GM23248 (cell line): ENCODE results near the gene LRG1. TPM values are rescaled to one million over a fixed set of nuclear protein-coding genes. Genes with fewer than 3 reads are reported as not detected.

Experiments used
- DNase-seq: peaks from one replicate; pipeline ENCODE4 v3.0.0-alpha.2; 2015
- H2AFZ ChIP-seq: fragments of 200-600 bp; sonication (generic); 2 replicates; pipeline ENCODE4 v1.6.1; 2016; ENCODE audit warnings: antibody characterized with exemption
- H3F3A ChIP-seq: fragments of 200-600 bp; sonication (generic); 2 replicates; pipeline ENCODE4 v1.6.1; 2016; ENCODE audit warnings: mild to moderate bottlenecking, antibody characterized with exemption, mixed run types; ENCODE audit not compliant: insufficient read depth
- H3K27ac ChIP-seq: fragments of 200-600 bp; sonication (generic); 2 replicates; pipeline ENCODE4 v1.5.1; 2016; ENCODE audit warnings: mild to moderate bottlenecking
- H3K27me3 ChIP-seq: fragments of 200-600 bp; sonication (generic); replicated peaks from 2 replicates; pipeline ENCODE4 v1.6.1; 2016; ENCODE audit warnings: mild to moderate bottlenecking; ENCODE audit not compliant: insufficient read depth
- H3K36me3 ChIP-seq: fragments of 200-600 bp; sonication (generic); 2 replicates; pipeline ENCODE4 v1.6.1; 2016; ENCODE audit warnings: low read depth, mild to moderate bottlenecking
- H3K4me1 ChIP-seq: fragments of 200-600 bp; sonication (generic); 2 replicates; pipeline ENCODE4 v1.6.1; 2016; ENCODE audit warnings: mild to moderate bottlenecking; ENCODE audit not compliant: insufficient read depth
- H3K4me2 ChIP-seq: fragments of 200-600 bp; sonication (generic); one replicate; pipeline ENCODE4 v1.6.1; 2016; ENCODE audit warnings: mild to moderate bottlenecking; ENCODE audit not compliant: unreplicated experiment
- H3K4me3 ChIP-seq: fragments of 200-600 bp; sonication (generic); 2 replicates; pipeline ENCODE4 v1.5.1; 2016; ENCODE audit warnings: mild to moderate bottlenecking
- H3K79me2 ChIP-seq: fragments of 200-600 bp; sonication (generic); 2 replicates; pipeline ENCODE4 v1.6.1; 2016; ENCODE audit warnings: mild to moderate bottlenecking; ENCODE audit not compliant: insufficient read depth
- H3K9ac ChIP-seq: fragments of 200-600 bp; sonication (generic); 2 replicates; pipeline ENCODE4 v1.6.1; 2016; ENCODE audit warnings: mild to moderate bottlenecking
- H3K9me2 ChIP-seq: fragments of 200-600 bp; sonication (generic); 2 replicates; pipeline ENCODE4 v1.6.1; 2016; ENCODE audit warnings: mixed run types, mild to moderate bottlenecking, moderate library complexity; ENCODE audit not compliant: insufficient read depth
- H3K9me3 ChIP-seq: fragments of 200-600 bp; sonication (generic); one replicate; pipeline ENCODE4 v1.6.1; 2017; ENCODE audit warnings: low read depth
- H4K20me1 ChIP-seq: fragments of 200-600 bp; sonication (generic); 2 replicates; pipeline ENCODE4 v1.6.0; 2016; ENCODE audit not compliant: insufficient read depth
- EZH2 ChIP-seq: fragments of 200-600 bp; sonication (generic); IDR thresholded peaks from 2 replicates; pipeline ENCODE4 v1.6.1; 2018; ENCODE audit warnings: antibody characterized with exemption, mild to moderate bottlenecking; ENCODE audit not compliant: insufficient read depth, poor library complexity, severe bottlenecking
- EZH2phosphoT487 ChIP-seq: fragments of 200-600 bp; sonication (generic); IDR thresholded peaks from 2 replicates; pipeline ENCODE4 v1.6.1; 2018; ENCODE audit warnings: antibody characterized with exemption, moderate library complexity, mild to moderate bottlenecking, low read depth; ENCODE audit not compliant: insufficient read depth
- WGBS, 2 experiments: methylation state at CpG; one replicate each; pipeline ENCODE4 v1.1.6; 2015 to 2017; ENCODE audit warnings: low lambda C conversion rate in 2 of 2, low coverage in 1 of 2; ENCODE audit errors: missing lambda C conversion rate in 2 of 2; 5-methylcytosine and 5-hydroxymethylcytosine counted together
- in situ Hi-C: fragments of 300-500 bp; cut with MboI; formaldehyde crosslinking; loops from 2 replicates; pipeline ENCODE4 v1.15.0; 2020
- polyA plus RNA-seq: library from polyadenylated mRNA; unstranded; fragments of >200 nt; fragmentation: Nextera tagmentation; extraction: Ambion mirVana; gene quantifications from 2 replicates; pipeline ENCODE4 v1.2.1, GENCODE V29; 2016
- total RNA-seq: library from RNA; depleted of rRNA; stranded (reverse); fragments of >200 nt; shearing (Covaris generic); gene quantifications from 2 replicates; pipeline ENCODE4 v1.2.3, GENCODE V29; 2014

LRG1 gene
- total and polyA plus RNA-seq, 2 experiments from 2014 or later, result not detected

DNA sequence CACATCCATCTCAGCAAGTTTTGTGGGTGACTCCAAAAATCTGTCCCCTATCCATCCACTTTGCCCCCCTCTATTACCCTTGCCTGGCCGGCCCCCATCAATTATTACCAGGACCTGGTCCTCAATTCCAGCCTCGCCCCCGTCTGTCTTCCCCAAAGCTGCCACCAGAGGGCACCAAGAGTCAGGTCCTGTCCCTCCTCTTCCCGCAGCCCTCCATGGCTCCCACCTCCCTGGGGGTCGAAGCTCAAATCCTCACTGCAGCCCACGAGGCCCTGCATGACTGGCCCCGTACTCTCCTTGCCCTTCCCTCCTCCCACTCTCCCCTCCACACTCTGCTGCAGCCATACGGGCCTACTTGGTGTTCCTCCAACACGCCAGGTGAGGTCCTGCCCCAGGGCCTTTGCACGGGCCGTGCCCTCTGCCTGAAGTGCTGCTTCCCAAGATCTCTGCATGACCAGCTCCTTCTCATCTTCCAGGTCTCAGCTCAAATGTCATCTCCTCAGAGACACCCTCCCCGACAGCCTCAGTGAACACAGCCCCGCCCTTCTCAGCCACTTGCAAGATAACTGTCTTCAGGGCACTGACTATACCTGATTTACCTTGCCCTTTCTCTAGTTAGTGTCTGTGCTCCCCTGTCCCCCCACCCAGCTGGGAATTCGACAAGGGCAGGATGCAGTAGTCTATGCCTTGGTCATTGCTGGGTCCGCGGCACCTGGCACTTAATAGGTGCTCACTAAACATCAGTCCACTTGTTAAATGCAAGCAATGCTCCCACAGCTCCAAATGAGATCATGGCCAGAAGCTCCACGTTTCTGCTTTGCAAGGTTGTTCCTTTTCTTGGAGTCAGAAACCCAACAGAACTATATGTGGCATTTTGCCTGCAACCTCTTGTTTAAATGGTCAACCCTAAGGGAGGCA lies 36.4 kb upstream of the LRG1 start:
- in situ Hi-C loops, result no loop called here
- Histone ChIP-seq H4K20me1 (no peaks in the 10 kb centered on the region), H3K27me3 (peaks cover 20% of the 10 kb centered on the region), H3K36me3 (no peaks in the 10 kb centered on the region), H3K4me1 (peaks cover 12% of the 10 kb centered on the region), H3K79me2 (no peaks in the 10 kb centered on the region), H3K9me2 (no peaks in the 10 kb centered on the region), H3K9me3 (no peaks in the 10 kb centered on the region), H3F3A (peaks cover 6% of the 10 kb centered on the region; the same call in 1 of the 2 replicates), H3K9ac (no peak overlapping the region), H3K4me2 (no peak overlapping the region), H3K27ac (no peak overlapping the region), H3K4me3 (no peak overlapping the region), H2AFZ (no peak overlapping the region)
- no peak for TF ChIP-seq EZH2
- TF ChIP-seq EZH2phosphoT487, result no peak
- peak; percentile 47 for DNase-seq
- WGBS, 2 experiments, result 45 to 59% methylated on average over 16 to 17 of the region's 17 CpGs

DNA sequence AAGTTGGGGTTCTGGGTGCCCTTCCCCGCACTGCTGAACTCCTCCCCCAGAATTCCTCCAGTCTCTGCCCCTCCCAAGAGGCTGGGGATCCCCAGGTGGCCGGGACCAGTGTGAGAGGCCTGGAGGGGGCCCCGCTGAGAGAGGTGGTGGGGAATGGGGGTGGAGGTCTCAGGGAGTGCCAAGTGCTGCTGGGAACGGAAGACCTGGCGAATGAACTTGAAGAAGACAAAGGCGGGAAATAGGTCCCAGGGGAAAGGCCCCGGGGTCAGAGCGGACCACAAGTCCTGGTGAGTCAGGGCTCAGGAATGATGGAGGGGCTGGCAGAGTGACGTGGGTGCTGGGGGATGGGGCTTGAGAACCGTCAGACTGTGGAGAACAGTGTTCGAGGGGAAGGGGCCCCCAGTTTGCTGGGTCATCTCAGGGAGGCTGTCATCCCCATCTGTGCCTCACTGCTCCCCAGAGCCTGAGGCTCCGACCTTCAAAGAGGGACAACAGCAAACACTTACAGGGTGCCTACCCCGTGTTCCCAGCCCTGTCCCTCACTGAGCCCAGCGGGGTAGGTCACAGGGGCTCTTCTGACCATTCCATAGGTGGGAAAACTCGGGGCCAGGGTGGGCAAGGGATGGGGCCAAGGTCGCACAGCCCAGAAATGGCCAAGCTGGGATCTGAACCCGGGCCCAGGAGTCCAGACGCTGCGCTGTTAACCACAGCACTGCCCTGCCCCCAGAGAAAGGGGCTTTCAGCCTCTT lies 35.6 kb upstream of the LRG1 start:
- WGBS, 2 experiments, result 20 to 23% methylated on average over 18 of the region's 19 CpGs
- Histone ChIP-seq H3K36me3 (no peaks in the 10 kb centered on the region), H3K27me3 (peaks cover 19% of the 10 kb centered on the region), H3K4me2 (peak overlapping the region; percentile 28), H3K9me2 (no peaks in the 10 kb centered on the region), H3K27ac (no peak overlapping the region), H3K4me3 (0 out of 2 replicates have a peak overlapping the region, but pooled peaks have one; percentile 12), H3K79me2 (no peaks in the 10 kb centered on the region), H4K20me1 (no peaks in the 10 kb centered on the region), H3K4me1 (peaks cover 12% of the 10 kb centered on the region), H3F3A (peaks cover 6% of the 10 kb centered on the region; the same call in 1 of the 2 replicates), H3K9ac (peak overlapping the region; percentile 32; the same call in 1 of the 2 replicates), H2AFZ (peak overlapping the region; percentile 58; the same call in 1 of the 2 replicates), H3K9me3 (no peaks in the 10 kb centered on the region)
- in situ Hi-C loops, result no loop called here
- peak; percentile 87 for DNase-seq
- TF ChIP-seq EZH2phosphoT487 (no peak), EZH2 (no peak)

DNA sequence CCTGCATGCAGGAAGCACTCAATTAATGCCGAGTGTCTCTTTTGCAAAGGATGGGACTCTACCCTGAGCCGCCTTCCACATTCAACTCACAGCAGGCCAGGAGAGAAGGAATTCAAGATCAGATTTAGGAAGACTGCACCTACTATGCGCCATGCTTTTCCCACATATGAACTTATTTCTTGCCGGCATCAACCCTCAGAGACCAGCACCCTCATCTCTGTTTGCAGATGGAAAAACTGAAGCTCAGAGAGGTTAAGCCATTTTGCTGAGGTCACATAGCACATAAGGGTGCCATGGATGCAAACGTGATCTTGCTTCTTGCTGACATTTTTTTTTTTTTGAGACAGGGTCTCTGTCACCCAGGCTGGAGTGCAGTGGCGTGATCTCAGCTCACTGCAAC lies 33.8 kb upstream of the LRG1 start:
- TF ChIP-seq EZH2phosphoT487 (no peak), EZH2 (no peak)
- peaks cover 6% of the 10 kb centered on the region; the same call in 1 of the 2 replicates for H3F3A ChIP-seq
- H3K36me3 ChIP-seq, result no peaks in the 10 kb centered on the region
- no peak overlapping the region for H3K27ac ChIP-seq
- no peak overlapping the region for H2AFZ ChIP-seq
- in situ Hi-C loops, result no loop called here
- H3K9me3 ChIP-seq, result no peaks in the 10 kb centered on the region
- H4K20me1 ChIP-seq, result no peaks in the 10 kb centered on the region
- H3K4me2 ChIP-seq, result no peak overlapping the region
- DNase-seq, result no peak
- peaks cover 1% of the 10 kb centered on the region; the same call in 1 of the 2 replicates for H3K27me3 ChIP-seq
- 63 to 65% methylated on average over 6 of the region's 6 CpGs for WGBS, 2 experiments
- peaks cover 12% of the 10 kb centered on the region for H3K4me1 ChIP-seq
- H3K4me3 ChIP-seq, result no peak overlapping the region
- no peaks in the 10 kb centered on the region for H3K79me2 ChIP-seq
- no peak overlapping the region for H3K9ac ChIP-seq
- no peaks in the 10 kb centered on the region for H3K9me2 ChIP-seq

DNA sequence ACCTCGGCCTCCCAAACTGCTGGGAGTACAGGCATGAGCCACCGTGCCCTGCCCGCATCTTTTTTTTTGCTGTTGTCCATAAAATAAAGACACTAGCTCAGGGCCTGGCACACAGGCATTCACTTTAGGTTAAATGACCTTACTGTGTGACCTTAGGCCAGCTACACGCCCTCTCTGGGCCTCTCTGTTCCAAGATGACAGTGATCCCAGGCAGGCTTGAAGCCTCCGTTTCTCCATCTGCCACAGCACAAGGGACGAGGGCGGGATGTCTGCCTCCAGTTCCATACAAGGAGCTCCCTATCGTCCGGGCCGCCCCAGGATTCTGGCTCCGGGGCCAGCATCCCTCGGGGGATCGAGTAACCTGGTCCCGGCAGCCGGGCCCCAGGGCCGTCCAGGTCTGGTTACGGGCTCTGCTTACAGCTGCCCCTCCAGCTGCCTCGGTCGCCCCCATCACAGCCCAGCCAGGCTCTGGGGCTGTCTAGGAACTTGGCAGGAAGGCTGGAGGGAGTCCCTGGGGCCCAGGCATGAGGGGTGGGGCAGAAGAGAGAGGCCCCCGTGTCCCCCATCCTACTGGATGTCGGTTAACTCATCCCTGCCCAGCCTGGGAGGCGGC lies 31.6 kb upstream of the LRG1 start:
- H3K36me3 ChIP-seq, result no peaks in the 10 kb centered on the region
- H3K9ac ChIP-seq, result no peak overlapping the region
- H3K79me2 ChIP-seq, result no peaks in the 10 kb centered on the region
- no peak overlapping the region for H3K27ac ChIP-seq
- peaks cover 12% of the 10 kb centered on the region for H3K4me1 ChIP-seq
- 29 to 31% methylated on average over 17 to 22 of the region's 22 CpGs for WGBS, 2 experiments
- H2AFZ ChIP-seq, result no peak overlapping the region
- peaks cover 3% of the 10 kb centered on the region; the same call in 1 of the 2 replicates for H3F3A ChIP-seq
- no peaks in the 10 kb centered on the region for H3K9me3 ChIP-seq
- H4K20me1 ChIP-seq, result no peaks in the 10 kb centered on the region
- in situ Hi-C loops, result no loop called here
- no peak for TF ChIP-seq EZH2phosphoT487
- TF ChIP-seq EZH2, result no peak
- no peaks in the 10 kb centered on the region for H3K9me2 ChIP-seq
- H3K4me2 ChIP-seq, result no peak overlapping the region
- no peak overlapping the region for H3K4me3 ChIP-seq
- no peak for DNase-seq
- H3K27me3 ChIP-seq, result no peaks in the 10 kb centered on the region
